Measurements from ENCODE around the gene GLE1.

GRCh38 chr9:128504485-128505413 lies at the start of gene GLE1:
- TF ChIP-seq CTCF (IDR thresholded peaks at IDR 0.05) (no peak), POLR2A (IDR thresholded peaks at IDR 0.05) (peak; percentile 37 to 67)
